Vagina (tissue), 2 donors: ENCODE measurements around the gene EFHC1.

Experiments
- POLR2A ChIP-seq, 2 donors: fragments of 450-650 bp; IDR thresholded peaks; one replicate each; pipeline ENCODE4 v1.6.1; 2017; ENCODE audit warnings: antibody characterized with exemption in 2 of 2, mild to moderate bottlenecking in 2 of 2, moderate library complexity in 2 of 2
- TF ChIP-seq, protein P1 (sequence below), 3 experiments: fragments of 450-650 bp in 2 of 3; fragments of 200-600 bp in 1 of 3; sonication (generic) in 1 of 3; IDR thresholded peaks; one replicate each; pipeline ENCODE4 v1.5.1; 2017 to 2019; ENCODE audit warnings: antibody characterized with exemption in 3 of 3, mild to moderate bottlenecking in 2 of 3, moderate library complexity in 2 of 3

DNA sequence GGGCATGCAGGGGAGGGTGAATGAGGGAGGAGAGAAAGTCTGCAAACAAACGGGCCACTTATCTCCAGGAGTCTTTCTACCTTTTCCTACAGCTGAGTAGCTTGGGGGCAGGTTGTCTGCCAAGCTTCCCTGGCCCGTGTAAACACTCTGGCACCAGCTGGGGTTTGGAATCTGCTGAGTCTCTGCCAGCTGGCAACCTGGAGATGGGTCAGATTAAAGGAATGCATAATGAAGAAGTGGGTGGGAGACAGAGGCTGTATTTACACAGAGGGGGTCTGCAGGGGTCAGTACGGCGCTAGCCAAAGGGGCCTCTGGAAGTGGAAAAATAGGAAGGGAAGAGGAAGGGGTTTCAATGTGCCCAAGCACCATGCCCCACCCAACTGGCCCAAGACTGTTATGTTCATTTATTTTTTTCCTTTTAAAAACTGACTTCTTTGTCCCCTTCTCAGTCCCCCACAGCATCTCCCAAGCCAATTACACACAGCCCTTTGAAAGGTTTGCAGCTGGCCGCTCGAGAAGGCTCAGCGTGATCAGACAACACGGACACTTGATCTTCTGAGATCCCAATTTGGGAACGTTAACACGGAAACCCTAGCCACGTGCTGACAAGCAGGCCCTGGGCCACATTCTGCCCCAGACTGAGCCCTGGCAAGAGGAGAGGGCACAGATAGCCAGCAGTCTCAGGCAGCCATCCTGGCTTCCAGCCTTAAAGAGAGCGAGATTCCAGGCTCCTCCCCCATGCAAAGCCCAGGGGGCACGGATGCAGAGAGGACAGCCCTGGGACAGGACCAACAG, 131.5 kb downstream of the EFHC1 start:
- TF ChIP-seq, protein P1, sequence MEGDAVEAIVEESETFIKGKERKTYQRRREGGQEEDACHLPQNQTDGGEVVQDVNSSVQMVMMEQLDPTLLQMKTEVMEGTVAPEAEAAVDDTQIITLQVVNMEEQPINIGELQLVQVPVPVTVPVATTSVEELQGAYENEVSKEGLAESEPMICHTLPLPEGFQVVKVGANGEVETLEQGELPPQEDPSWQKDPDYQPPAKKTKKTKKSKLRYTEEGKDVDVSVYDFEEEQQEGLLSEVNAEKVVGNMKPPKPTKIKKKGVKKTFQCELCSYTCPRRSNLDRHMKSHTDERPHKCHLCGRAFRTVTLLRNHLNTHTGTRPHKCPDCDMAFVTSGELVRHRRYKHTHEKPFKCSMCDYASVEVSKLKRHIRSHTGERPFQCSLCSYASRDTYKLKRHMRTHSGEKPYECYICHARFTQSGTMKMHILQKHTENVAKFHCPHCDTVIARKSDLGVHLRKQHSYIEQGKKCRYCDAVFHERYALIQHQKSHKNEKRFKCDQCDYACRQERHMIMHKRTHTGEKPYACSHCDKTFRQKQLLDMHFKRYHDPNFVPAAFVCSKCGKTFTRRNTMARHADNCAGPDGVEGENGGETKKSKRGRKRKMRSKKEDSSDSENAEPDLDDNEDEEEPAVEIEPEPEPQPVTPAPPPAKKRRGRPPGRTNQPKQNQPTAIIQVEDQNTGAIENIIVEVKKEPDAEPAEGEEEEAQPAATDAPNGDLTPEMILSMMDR (IDR thresholded peaks at IDR 0.05) = no peak
- TF ChIP-seq POLR2A (IDR thresholded peaks at IDR 0.05) = no peak
